GM21367 (cell line): Measurements from ENCODE around the gene DESI1.
"Not testable (repeated sequence)": the region's sequence is repeated elsewhere in the genome, so short reads cannot be mapped to it uniquely, and the experiment has no call there.

Experiments
- ATAC-seq: cut with Tn5 transposase; IDR thresholded peaks from one replicate; pipeline ENCODE4 v1.9.1; 2021; ENCODE audit not compliant: unreplicated experiment

DESI1 gene

DNA sequence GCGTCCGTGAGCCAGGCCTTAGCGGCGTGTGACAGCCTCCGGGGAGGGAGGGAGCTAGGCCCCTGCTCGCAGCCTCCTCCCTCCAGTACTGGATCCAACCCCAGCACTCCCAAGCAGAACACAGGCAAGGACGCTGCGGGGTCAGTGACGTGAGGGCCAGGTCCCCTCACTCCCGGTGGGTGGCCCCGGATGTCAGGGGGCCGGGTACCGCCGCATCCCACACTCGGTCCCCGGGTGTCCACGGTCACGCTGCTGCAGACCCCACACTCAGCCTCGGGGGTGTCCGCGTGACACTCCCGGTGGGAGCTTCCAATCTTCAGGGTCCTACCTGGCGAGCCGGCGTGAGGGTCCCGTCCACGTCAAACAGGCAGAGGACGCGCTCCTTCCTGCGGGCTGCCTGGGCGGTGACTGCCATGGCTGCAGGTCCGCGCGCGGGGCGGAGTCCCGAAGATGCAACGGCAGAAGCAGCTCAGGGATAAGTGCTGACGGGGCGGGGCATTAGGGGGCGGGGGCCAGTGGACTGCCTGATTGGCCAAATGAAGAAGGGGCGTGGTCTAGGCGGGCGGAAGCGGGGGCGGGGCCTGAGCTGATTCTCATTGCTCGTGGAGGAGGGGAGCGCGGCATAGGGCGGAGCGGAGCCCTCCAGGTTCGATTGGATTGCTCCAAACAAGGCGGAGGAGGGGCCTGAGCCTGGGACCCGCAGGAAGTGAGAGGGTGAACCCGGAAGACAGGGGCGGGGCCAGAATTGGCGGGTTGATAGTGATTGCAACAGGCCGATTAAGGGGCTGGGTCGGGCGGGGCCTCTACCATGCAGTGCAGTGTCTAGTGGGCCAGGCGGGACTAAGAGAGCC lies 31.2 kb downstream of the DESI1 start, which contains the start of gene PMM1:
TSS of gene PMM1 (minus strand) at position 450 of the 851 bp plus-strand sequence. CDS start at position 415, 35 bp downstream.
- peak; percentile 88 for ATAC-seq

DNA sequence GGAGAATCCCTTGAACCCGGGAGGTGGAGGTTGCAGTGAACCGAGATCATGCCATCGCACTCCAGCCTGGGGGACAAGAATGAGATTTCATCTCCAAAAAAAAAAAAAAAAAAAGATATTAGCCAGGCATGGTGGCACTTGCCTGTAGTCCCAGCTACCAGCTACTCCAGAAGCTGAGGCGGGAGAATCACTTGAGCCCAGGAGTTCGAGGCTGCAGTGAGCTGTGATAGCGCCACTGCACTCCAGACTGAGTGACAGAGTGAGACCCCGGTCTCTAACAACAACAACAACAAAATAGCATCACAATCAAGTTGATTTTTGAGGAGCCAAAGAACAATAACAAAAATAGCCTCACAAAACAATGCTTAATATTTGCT lies 33.5 kb downstream of the DESI1 start:
- no peak for ATAC-seq

- ATAC-seq = no peak
These were observed 34.9 kb downstream of the DESI1 start for GRCh38 chr22:41585898-41586297.

- no peak for ATAC-seq
These were observed 36.0 kb downstream of the DESI1 start for GRCh38 chr22:41584881-41585280.

DNA sequence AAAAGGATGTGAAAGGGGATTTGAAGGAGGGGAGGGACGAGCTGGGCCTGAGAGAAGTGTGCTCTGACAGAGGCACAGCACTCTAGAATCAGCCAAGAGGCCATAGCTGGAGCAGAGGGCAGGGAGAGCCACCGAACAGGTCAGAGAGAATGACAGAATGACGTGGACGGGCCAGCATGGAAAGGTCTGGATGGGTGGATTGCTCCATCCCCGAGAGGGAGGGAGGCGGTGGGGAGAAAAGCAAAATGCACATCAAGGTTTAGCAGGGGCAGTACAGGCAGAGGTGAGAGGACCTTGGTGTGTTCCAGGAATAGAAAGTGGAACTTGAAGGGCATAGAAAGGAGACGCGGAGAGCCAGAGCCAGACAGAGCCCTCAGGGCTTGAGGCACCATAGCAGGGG lies 38.1 kb downstream of the DESI1 start:
- no peak for ATAC-seq

GRCh38 chr22:41579997-41580355 lies 40.9 kb downstream of the DESI1 start:
- ATAC-seq = no peak

DNA sequence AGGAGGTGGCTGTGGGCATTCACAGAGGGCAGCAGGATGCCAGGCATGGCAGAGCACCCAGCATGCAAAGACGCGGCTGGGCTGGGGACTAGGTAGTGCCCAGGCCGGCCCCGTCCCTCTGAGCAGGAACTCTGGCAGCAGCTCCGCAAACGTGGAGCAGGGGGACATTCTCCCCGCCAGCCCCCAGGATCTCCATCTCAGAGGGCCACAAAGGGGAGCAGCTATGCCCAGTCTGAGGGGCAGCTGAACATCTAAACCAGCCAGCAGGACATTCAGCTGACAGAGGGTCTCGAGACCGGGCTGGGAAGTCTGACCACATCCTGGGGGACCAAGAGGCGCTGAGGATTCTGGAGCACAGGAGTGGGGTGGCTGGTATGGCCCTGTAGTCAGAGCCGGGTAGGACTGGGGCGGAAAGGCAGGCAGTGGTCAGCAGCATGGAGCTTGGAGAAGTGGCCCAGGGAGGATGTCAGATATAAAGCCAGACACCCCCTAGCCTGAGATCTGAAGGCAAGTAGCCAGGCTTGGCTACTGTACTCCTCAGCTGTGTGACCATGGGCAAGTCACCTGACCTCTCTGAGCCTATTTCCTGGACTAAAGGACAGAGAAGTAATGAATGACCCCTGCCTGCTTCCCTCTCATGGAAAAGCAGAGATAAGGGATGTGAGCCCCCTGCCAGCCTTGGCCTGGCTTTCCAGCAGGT lies 41.4 kb downstream of the DESI1 start:
- ATAC-seq = no peak

- no peak for ATAC-seq
These were observed 42.0 kb downstream of the DESI1 start for GRCh38 chr22:41578818-41579217.

DNA sequence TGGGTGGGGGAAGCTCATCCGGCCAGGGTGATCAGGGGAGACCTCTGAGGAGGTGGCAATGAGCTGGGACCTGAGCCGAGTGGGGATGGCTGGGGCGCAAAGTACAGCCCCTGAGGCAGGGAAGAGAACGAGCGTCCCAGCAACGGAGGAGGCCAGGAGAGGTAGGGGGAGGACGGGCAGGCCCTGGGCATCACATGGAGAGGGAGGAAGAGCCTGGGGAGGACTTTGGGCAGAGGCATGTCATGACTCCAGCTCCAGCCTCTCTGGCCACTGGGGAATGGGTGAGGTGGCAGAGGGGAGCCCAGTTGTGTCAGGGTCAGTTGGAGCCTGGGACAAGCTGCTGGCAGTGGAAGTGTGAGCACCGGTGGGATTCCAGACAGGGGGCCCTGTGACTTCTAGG lies 42.7 kb downstream of the DESI1 start:
- no peak for ATAC-seq

- ATAC-seq = no peak
These were observed 44.0 kb downstream of the DESI1 start for GRCh38 chr22:41576877-41577276.

- no peak for ATAC-seq
These were observed 45.3 kb downstream of the DESI1 start for GRCh38 chr22:41575533-41575932.

- no peak for ATAC-seq
These were observed 45.9 kb downstream of the DESI1 start for GRCh38 chr22:41574847-41575381.

DNA sequence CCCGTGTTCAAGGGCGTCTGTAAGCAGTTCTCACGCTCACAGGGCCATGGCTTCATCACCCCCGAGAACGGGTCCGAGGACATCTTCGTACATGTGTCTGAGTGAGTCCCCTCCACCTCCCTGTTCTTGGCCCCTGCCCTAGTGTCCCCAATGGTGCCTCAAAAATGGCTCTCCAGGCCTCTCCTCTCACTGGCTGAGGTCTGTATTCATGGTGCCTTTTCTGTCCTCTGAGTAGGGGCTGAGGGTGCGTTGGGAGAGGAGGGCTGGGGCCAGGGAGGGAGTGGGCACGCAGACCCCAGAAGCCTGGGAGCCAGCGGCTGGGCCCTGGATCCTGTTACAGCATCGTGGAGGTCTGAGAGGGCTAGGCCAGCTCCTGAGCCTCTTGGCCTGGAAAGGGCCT lies 47.2 kb downstream of the DESI1 start:
- no peak for ATAC-seq

DNA sequence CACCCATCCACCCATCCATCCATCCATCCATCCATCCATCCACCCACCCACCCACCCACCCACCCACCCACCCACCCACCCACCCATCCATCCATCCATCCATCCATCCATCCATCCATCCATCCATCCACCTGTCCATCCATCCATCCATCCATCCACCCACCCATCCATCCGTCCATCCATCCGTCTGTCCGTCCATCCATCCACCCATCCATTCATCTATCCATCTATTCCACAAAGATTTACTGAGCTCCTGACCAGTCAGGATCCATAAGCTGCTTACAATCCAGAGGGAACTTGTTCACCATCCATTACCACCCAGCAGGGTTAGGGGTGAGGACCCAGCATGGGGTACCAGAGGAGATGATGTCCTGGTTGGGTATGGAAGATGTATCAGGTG lies 48.5 kb downstream of the DESI1 start:
- not testable (repeated sequence) for ATAC-seq

GRCh38 chr22:41571786-41572185 lies 49.1 kb downstream of the DESI1 start:
- no peak for ATAC-seq

DNA sequence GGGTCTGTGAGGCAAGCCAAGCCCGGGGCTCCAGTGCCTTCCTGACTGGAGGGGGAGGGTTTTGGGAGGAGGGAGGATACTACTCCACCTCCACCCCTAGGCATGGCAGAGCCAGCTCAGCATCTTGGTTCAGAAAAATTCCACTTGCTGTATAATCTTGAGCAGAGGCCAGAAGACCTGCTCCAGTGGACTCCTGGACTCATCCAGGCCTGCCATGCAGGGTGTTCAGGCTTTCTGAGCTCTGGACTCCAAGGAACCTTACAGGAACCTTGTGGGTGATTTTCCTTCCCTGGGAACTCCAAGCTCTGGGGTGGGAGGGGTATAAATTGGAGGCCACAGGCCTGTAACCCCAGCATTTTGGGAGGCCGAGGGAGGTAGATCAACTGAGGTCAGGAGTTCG lies 50.6 kb downstream of the DESI1 start:
- ATAC-seq = no peak

DNA sequence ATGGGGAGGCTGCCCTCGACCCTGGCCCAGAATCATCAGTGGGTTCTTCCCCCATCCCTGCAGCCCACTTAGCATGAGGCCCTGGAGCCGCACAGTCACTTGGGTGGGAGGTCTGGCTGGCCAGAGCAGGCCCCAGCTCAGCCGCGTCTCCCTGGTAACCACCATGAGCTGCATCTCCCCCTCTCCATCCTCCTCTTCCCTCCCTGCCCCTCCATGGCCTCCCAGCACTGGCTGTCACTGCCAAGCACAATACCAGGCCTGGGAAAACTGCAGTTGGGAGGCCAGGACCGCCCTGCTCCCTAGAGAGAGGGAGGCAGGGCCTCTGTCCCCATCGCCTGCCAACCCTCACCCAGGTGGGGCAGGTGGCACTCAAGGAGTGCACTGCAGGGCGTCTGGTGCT lies 52.0 kb downstream of the DESI1 start:
- no peak for ATAC-seq

- no peak for ATAC-seq
These were observed 53.4 kb downstream of the DESI1 start for GRCh38 chr22:41567512-41567768.

DNA sequence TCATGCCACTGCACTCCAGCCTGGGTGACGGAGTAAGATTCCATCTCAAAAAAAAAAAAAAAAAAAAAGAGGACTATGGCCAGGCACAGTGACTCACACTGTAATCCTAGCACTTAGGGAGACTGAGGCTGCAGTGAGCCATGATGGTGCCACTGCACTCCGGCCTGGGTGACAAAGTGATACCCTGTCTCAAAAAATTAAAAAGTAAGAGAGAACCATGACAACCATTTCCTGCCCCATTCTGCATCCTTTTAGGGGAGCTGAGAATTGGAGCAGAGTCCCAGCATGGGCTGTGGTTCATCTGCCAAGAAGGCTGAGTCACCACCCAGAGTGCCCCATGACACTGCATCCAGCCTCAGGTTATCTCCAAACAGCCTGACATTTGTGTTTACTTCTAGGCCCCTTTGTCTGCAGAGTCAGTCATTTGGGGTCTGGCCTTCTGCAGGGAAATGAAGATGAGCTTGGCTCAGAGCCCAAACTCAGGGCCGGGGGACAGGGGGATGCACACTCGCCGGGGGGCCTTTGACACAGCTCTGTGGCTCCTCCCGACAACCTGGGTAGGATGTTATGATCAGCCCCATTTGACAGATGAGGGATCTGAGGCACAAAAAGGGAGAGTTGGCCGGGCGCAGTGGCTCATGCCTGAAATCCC lies 55.3 kb downstream of the DESI1 start:
- no peak for ATAC-seq

DNA sequence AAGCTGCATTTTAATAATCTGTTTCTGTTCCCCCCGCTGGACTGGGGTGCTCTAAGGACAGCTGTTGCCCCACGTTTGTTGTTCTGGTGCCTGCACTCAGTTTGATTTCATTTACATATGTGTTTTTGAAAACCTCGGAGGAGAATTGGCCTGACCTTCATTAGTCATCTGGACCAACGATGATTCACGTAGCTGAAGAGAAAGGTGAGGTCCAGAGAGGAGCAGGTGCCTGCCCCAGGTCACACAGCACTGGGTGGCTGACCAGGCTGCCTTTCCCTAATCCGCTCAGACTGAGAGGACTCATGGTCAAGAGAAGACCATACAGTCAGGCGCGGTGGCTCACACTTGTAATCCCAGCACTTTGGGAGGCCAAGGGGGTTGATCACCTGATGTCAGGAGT lies 56.3 kb downstream of the DESI1 start:
- no peak for ATAC-seq

DNA sequence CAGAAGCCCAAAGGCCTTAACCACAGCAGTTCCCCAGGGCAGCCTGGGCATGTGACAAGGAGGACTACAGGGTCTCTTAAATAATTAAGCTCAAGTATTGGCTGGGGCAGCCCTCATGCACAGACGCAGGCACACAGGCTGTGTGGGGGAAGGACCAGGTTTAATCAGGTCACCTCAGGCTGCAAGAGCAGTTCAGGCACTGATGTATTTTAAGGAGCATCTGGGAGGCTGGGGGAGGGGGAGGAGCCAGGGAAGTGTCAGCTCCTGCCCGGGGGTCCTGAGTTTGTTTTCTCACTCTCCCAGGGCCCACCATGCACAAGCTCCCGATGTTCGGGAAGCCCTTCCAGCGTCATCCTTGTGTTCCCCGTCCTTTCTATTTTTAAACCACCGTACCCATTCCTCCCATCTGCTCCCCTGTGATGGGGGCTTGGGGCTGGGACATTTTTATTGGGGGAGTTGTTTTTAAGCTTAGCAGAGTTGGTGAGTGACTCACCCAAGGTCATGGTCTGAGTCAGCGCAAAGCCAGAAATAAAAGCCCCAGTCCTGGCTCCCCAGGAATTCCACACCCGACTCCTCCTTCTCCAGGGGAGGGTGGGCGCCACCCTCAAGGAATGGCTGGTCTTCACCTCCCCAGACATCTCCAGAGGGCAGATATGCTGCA lies 57.7 kb downstream of the DESI1 start:
- no peak for ATAC-seq
